ENCODE data around the gene ABCC1. TPM values are rescaled to one million over a fixed set of nuclear protein-coding genes. Genes with fewer than 3 reads are reported as not detected.

ABCC1 gene
- total and polyA plus RNA-seq, 2 of the 4 experiments (the other 2 are of a cell fraction): 39.4 to 66.0 TPM

DNA sequence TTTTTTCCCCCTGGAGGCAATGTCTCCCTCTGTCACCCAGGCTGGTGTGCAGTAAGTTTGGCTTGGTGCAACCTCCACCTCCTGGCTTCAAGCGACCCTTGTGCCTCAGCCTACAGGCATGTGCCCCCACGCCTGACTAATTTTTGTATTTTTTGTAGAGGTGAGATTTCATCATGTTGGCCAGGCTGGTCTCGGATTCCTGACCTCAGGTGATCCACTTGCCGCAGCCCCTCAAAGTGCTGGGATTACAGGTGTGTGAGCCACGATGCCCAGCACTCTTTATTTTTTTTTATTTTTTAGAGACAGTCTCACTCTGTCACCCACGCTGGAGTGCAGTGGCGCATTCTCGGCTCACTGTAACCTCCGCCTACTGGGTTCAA lies 160.7 kb downstream of the ABCC1 start:
- H3K9me3 ChIP-seq (ENCODE audit: control insufficient read depth, insufficient read depth, low read length): no peaks in the 10 kb centered on the region
- DNase-seq (no peak), ATAC-seq (ENCODE audit: low read depth) (no peak)
- no TSS peak for BruUV-seq (replicated peaks)
- H2AK5ac ChIP-seq (ENCODE audit: low read depth, low read length): no peak overlapping the region
- H3K56ac ChIP-seq (ENCODE audit: extremely low read depth, insufficient read depth, low read length): no peak overlapping the region
- H2AK9ac ChIP-seq (replicated peaks; ENCODE audit: low read depth, low read length, poor library complexity): no peak overlapping the region
- no peak overlapping the region for H3K18ac ChIP-seq (ENCODE audit: low read depth, low read length)
- H3K36me3 ChIP-seq (ENCODE audit: control insufficient read depth, insufficient read depth, low read length): peaks cover 86% of the 10 kb centered on the region
- dilution Hi-C loops (cut with HindIII; ENCODE audit: low sequenced_read_pairs, unreplicated experiment): no loop called here
- H2BK15ac ChIP-seq (ENCODE audit: low read depth, low read length): no peak overlapping the region
- H4K8ac ChIP-seq (ENCODE audit: low read depth in 2 of 2, low read length in 2 of 2): no peak overlapping the region
- no peak overlapping the region for H3K23ac ChIP-seq (ENCODE audit: low read depth, low read length)
- peaks cover 12% of the 10 kb centered on the region for H4K20me1 ChIP-seq (ENCODE audit: insufficient read depth, low read length)
- H3K4me2 ChIP-seq (ENCODE audit: low read depth, low read length): no peak overlapping the region
- H2AFZ ChIP-seq (replicated peaks; ENCODE audit: low read length, poor library complexity): no peak overlapping the region
- no peak overlapping the region for H3K4ac ChIP-seq (ENCODE audit: low read depth, low read length)
- WGBS, 2 experiments (ENCODE audit: extremely low coverage in 2 of 2, insufficient read length in 1 of 2): no CpG with 5 or more reads among the region's 9 CpGs
- no peaks in the 10 kb centered on the region for H3K4me1 ChIP-seq (ENCODE audit: control insufficient read depth, insufficient read depth, low read length)
- H3K27me3 ChIP-seq (ENCODE audit: control insufficient read depth, insufficient read depth, low read length): no peaks in the 10 kb centered on the region
- H3K79me1 ChIP-seq (ENCODE audit: low read depth in 1 of 2, low read length in 2 of 2): peaks cover 36 to 52% of the 10 kb centered on the region in 2 experiments
- no peak for TF ChIP-seq CEBPB (IDR thresholded peaks at IDR 0.05; ENCODE audit: low read depth, low read length)
- no peak overlapping the region for H3K9ac ChIP-seq (ENCODE audit: low read depth, low read length)
- no peak overlapping the region for H2BK5ac ChIP-seq (ENCODE audit: low read depth, low read length, poor library complexity, severe bottlenecking)
- CTCF ChIA-PET: interaction anchor here (0.6 kb wide), 1 partner anchor 428 kb away, joined by 3 read pairs; no protein-coding TSS in a partner anchor
- H2BK20ac ChIP-seq (ENCODE audit: low read depth, low read length): no peak overlapping the region
- H3K9me1 ChIP-seq (ENCODE audit: insufficient read depth, low read length): no peaks in the 10 kb centered on the region
- no peak overlapping the region for H4K5ac ChIP-seq (ENCODE audit: low read depth, low read length)
- H4K91ac ChIP-seq (ENCODE audit: insufficient read depth, low read depth, low read length): no peak overlapping the region
- no peak overlapping the region for H2BK120ac ChIP-seq (ENCODE audit: low read depth, low read length)
- no peak overlapping the region for H3K14ac ChIP-seq (replicated peaks; ENCODE audit: low read depth, low read length)
- in situ Hi-C loops (cut with MboI; ENCODE audit: low sequenced_read_pairs): no loop called here
- no peak overlapping the region for H3K4me3 ChIP-seq (ENCODE audit: insufficient read depth, low read depth, low read length)
- intact Hi-C loops (cut with micrococcal nuclease): no loop called here
- H3K27ac ChIP-seq (ENCODE audit: insufficient read depth, low read length): no peak overlapping the region
- POLR2A ChIA-PET (ENCODE audit: unreplicated experiment): no interaction called here

All from IMR-90 (cell line).